HepG2 (cell line): Measurements from ENCODE around the gene LRRC3. TPM values are rescaled to one million over a fixed set of nuclear protein-coding genes. Genes with fewer than 3 reads are reported as not detected.

Experiments
- ATAC-seq: fragments of 200-7000 bp; cut with Tn5 transposase; 3 replicates; pipeline ENCODE4 v1.9.1; 2020; ENCODE audit warnings: mild to moderate bottlenecking, moderate library complexity
- BruUV-seq: library from RNA; stranded (reverse); fragments of 400-500 nt; replicated peaks from 2 replicates; lab custom pipeline; 2021; lab: Mats Ljungman, UMichigan
- CTCF ChIA-PET: fragments of 300-600 bp; formaldehyde crosslinking; extraction: SDS; loops from one replicate; lab custom pipeline; 2021; ENCODE audit warnings: low total read pairs, inconsistent platforms, low intra/inter-chr PET ratio; lab: Yijun Ruan, JAX
- POLR2A ChIA-PET: fragments of 350-600 bp; sonication (Branson Sonifier 250); formaldehyde crosslinking; loops from one replicate; lab custom pipeline; 2020; ENCODE audit warnings: antibody characterized with exemption, inconsistent platforms; lab: Yijun Ruan, JAX
- DNase-seq: peaks from one replicate; pipeline ENCODE4 v3.0.0-alpha.2; 2015; ENCODE audit warnings: low spot score
- FAIRE-seq: peaks from 3 replicates; lab custom pipeline; 2011; peaks lifted over from hg19 to GRCh38; lab: Jason Lieb, UNC
- H2AFZ ChIP-seq: one replicate; pipeline ENCODE4 v1.6.1; 2011; ENCODE audit warnings: low read length, inconsistent platforms
- H3K27ac ChIP-seq: fragments of 300-600 bp; 3 replicates; pipeline ENCODE4 v1.8.0; 2011; ENCODE audit warnings: mixed run types, mild to moderate bottlenecking, mixed read lengths, low read length, inconsistent platforms; ENCODE audit not compliant: insufficient read depth; ENCODE audit errors: extremely low read length
- H3K27me3 ChIP-seq, 2 experiments: fragments of 200-600 bp in 1 of 2; 2 replicates in 1 of 2; 3 replicates in 1 of 2; pipeline versions ENCODE4 v1.6.0 to v1.8.0; 2011; ENCODE audit warnings: low read length in 2 of 2, mild to moderate bottlenecking in 2 of 2, moderate library complexity in 2 of 2, inconsistent platforms in 1 of 2; ENCODE audit not compliant: insufficient read depth in 2 of 2, control insufficient read depth in 1 of 2
- H3K36me3 ChIP-seq, 2 experiments: fragments of 200-600 bp in 1 of 2; replicated peaks in 1 of 2; 2 replicates in 1 of 2; 3 replicates in 1 of 2; pipeline versions ENCODE4 v1.5.1 to v1.8.0; 2011; ENCODE audit warnings: low read length in 2 of 2, inconsistent platforms in 1 of 2; ENCODE audit not compliant: insufficient read depth in 2 of 2, control insufficient read depth in 1 of 2
- H3K4me1 ChIP-seq: 2 replicates; pipeline ENCODE4 v1.5.1; 2012; ENCODE audit warnings: low read length, inconsistent platforms; ENCODE audit not compliant: insufficient read depth
- H3K4me2 ChIP-seq: 2 replicates; pipeline ENCODE4 v1.6.0; 2011; ENCODE audit warnings: low read depth, low read length, inconsistent platforms
- H3K4me3 ChIP-seq, 3 experiments: fragments of 200-600 bp in 1 of 3; sonication (generic), shearing (Covaris generic) in 1 of 3; replicated peaks in 1 of 3; 2 replicates each; pipeline ENCODE4 v1.5.1; 2011 to 2016; ENCODE audit warnings: low read length in 3 of 3, inconsistent platforms in 2 of 3, low read depth in 2 of 3, mild to moderate bottlenecking in 2 of 3, control low read depth in 1 of 3, mixed read lengths in 1 of 3; ENCODE audit not compliant: insufficient read depth in 1 of 3
- H3K79me2 ChIP-seq: one replicate; pipeline ENCODE4 v1.6.1; 2011; ENCODE audit warnings: low read length, inconsistent platforms; ENCODE audit not compliant: insufficient read depth
- H3K9ac ChIP-seq: 2 replicates; pipeline ENCODE4 v1.6.0; 2011; ENCODE audit warnings: mild to moderate bottlenecking, low read depth, low read length, inconsistent platforms; ENCODE audit not compliant: insufficient read depth
- H3K9me3 ChIP-seq: 2 replicates; pipeline ENCODE4 v1.5.1; 2012; ENCODE audit warnings: mild to moderate bottlenecking, low read length
- H4K20me1 ChIP-seq: 2 replicates; pipeline ENCODE4 v1.6.0; 2011; ENCODE audit warnings: inconsistent platforms, mild to moderate bottlenecking, low read length, moderate library complexity; ENCODE audit not compliant: insufficient read depth
- AHR ChIP-seq: IDR thresholded peaks from 2 replicates; pipeline ENCODE4 v1.6.1; 2018; ENCODE audit warnings: missing genetic modification reagents, missing compliant biosample characterization
- CHD2 ChIP-seq: IDR thresholded peaks from 2 replicates; pipeline ENCODE4 v1.6.1; 2011; ENCODE audit warnings: low read depth, low read length, improper control_type of control experiment
- DNMT1 ChIP-seq: sonication (generic); formaldehyde crosslinking; IDR thresholded peaks from 2 replicates; pipeline ENCODE4 v1.5.1; 2020; ENCODE audit warnings: mild to moderate bottlenecking, missing genetic modification reagents
- GLMP ChIP-seq: sonication (generic); formaldehyde crosslinking; IDR thresholded peaks from 2 replicates; pipeline ENCODE4 v1.9.0; 2021; ENCODE audit warnings: missing genetic modification reagents, mild to moderate bottlenecking, borderline replicate concordance
- HDAC2 ChIP-seq: sonication (generic); formaldehyde crosslinking; IDR thresholded peaks from 2 replicates; pipeline ENCODE4 v1.4.0; 2020; ENCODE audit warnings: missing genetic modification reagents
- KDM4B ChIP-seq: sonication (generic); formaldehyde crosslinking; IDR thresholded peaks from 2 replicates; pipeline ENCODE4 v1.4.0; 2020; ENCODE audit warnings: missing genetic modification reagents
- KLF16 ChIP-seq, 2 experiments: sonication (generic) in 1 of 2; formaldehyde crosslinking in 1 of 2; IDR thresholded peaks; 2 replicates each; pipeline versions ENCODE4 v1.6.1 to v1.8.0; 2016 to 2023; ENCODE audit warnings: missing genetic modification reagents in 2 of 2, missing compliant biosample characterization in 1 of 2
- MXD4 ChIP-seq: IDR thresholded peaks from 2 replicates; pipeline ENCODE4 v1.6.1; 2016; ENCODE audit warnings: mild to moderate bottlenecking, missing biosample characterization, missing genetic modification reagents
- SSRP1 ChIP-seq: IDR thresholded peaks from 2 replicates; pipeline ENCODE4 v1.6.1; 2016; ENCODE audit warnings: control low read depth
- STAG1 ChIP-seq: sonication (generic); formaldehyde crosslinking; IDR thresholded peaks from 2 replicates; pipeline ENCODE4 v1.4.0; 2020; ENCODE audit warnings: missing genetic modification reagents
- ZNF337 ChIP-seq: sonication (generic); formaldehyde crosslinking; IDR thresholded peaks from 2 replicates; pipeline ENCODE4 v1.5.1; 2020; ENCODE audit warnings: missing genetic modification reagents, low read depth, mild to moderate bottlenecking, borderline replicate concordance
- ZNF703 ChIP-seq: sonication (generic); formaldehyde crosslinking; IDR thresholded peaks from 2 replicates; pipeline ENCODE4 v1.5.1; 2020; ENCODE audit warnings: missing genetic modification reagents, mild to moderate bottlenecking, moderate library complexity, borderline replicate concordance
- ZNF737 ChIP-seq: sonication (generic); formaldehyde crosslinking; IDR thresholded peaks from 2 replicates; pipeline ENCODE4 v1.5.0; 2020; ENCODE audit warnings: missing genetic modification reagents, mild to moderate bottlenecking, borderline replicate concordance
- ZNF780A ChIP-seq: sonication (generic); formaldehyde crosslinking; IDR thresholded peaks from 2 replicates; pipeline ENCODE4 v1.8.0; 2022; ENCODE audit warnings: mild to moderate bottlenecking, missing genetic modification reagents, moderate library complexity
- WGBS: methylation state at CpG from one replicate; pipeline ENCODE4 v1.1.6; 2017; ENCODE audit warnings: low lambda C conversion rate; 5-methylcytosine and 5-hydroxymethylcytosine counted together
- in situ Hi-C: cut with HindIII; loops from 2 replicates; pipeline ENCODE4 v1.10.0; 2017; ENCODE audit warnings: low pct_unique_long_range_greater_than_20kb; ENCODE audit not compliant: extremely low pct_ligation_motif_present
- intact Hi-C: fragments of 100-400 bp; cut with micrococcal nuclease; formaldehyde crosslinking; loops from one replicate; pipeline ENCODE4 v1.10.0; 2022; ENCODE audit not compliant: unreplicated experiment
- polyA plus RNA-seq, 8 experiments: library from polyadenylated mRNA; depleted of rRNA in 3 of 8; stranded (reverse) in 7 of 8; unstranded in 1 of 8; fragments of >200 nt; fragmentation: Illumina TruSeq in 4 of 8; extraction: Trizol in 4 of 8; gene quantifications; 2 replicates each; pipeline versions ENCODE4 v1.2.1 to v1.2.3, GENCODE V29; 2011 to 2016; ENCODE audit warnings: low read depth in 4 of 8, missing spikeins in 1 of 8, mixed read lengths in 1 of 8; ENCODE audit not compliant: insufficient read depth in 1 of 8
- total RNA-seq, 5 experiments: library from RNA; depleted of rRNA; stranded (reverse); fragments of >200 nt; fragmentation: Illumina TruSeq; extraction: Trizol; gene quantifications; 2 replicates each; pipeline ENCODE4 v1.2.3, GENCODE V29; 2016; ENCODE audit warnings: low read depth in 1 of 5

LRRC3 gene
- total and polyA plus RNA-seq, 2 of the 13 experiments (the other 11 are each of a cell fraction or from before 2014, with no cell fraction given): 4.8 to 16.5 TPM

DNA sequence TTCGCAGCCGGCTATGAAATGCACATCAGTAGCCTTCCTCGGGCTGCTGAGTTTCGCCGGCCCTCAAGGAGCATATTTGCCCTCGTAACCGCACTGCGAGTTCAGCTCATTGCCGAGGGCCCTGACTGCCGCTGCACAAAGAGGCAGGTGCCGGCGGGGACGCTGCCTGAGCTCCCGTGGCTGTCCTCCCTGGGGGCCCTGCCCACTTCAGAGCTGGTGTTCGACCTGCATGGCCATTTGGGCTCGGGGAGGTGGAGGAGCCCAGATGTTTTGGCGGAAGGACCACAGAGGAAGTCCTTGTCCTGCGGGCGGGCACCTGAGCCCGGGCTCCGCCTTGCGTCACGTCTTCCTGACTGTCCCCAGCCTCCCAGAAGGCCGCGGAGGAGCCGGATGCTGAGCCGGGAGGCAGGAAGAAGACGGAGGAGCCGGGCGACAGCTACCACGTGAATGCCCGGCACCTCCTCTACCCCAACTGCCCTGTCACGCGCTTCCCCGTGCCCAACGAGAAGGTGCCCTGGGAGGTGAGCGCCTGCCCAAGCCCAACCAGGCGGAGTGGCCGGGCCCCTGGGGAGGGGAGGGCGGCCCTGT, 29.9 kb upstream of the LRRC3 start:
- POLR2A ChIA-PET: no interaction called here
- CTCF ChIA-PET: no interaction called here
- in situ Hi-C loops (loop anchor here (5.0 kb wide), 1 partner anchor 48 kb away; no protein-coding TSS in a partner anchor), intact Hi-C loops (no loop called here)
- Histone ChIP-seq H3K36me3 (no peaks in the 10 kb centered on the region), H4K20me1 (no peaks in the 10 kb centered on the region), H3K27me3 (peaks cover 1 to 11% of the 10 kb centered on the region in 2 experiments; a peak in 4 of 5 replicates), H3K4me1 (no peaks in the 10 kb centered on the region), H2AFZ (no peak overlapping the region), H3K79me2 (no peaks in the 10 kb centered on the region), H3K27ac (no peak overlapping the region), H3K4me3 (no peak overlapping the region), H3K9ac (no peak overlapping the region), H3K4me2 (no peak overlapping the region), H3K9me3 (peaks cover 6% of the 10 kb centered on the region; the same call in 1 of the 2 replicates)
- DNase-seq: no peak
- FAIRE-seq: no peak
- no TSS peak for BruUV-seq
- TF ChIP-seq SSRP1 (CRISPR knock-in tag) (no peak), KDM4B (no peak), DNMT1 (CRISPR knock-in tag) (no peak), STAG1 (CRISPR knock-in tag) (no peak), CHD2 (no peak), ZNF337 (CRISPR knock-in tag) (no peak), GLMP (CRISPR knock-in tag) (no peak), HDAC2 (CRISPR knock-in tag) (no peak), KLF16 (CRISPR knock-in tag; IDR thresholded peaks at IDR 0.05) (no peak), ZNF737 (CRISPR knock-in tag) (no peak), AHR (CRISPR knock-in tag) (no peak), ZNF703 (CRISPR knock-in tag) (no peak), MXD4 (CRISPR knock-in tag) (no peak), ZNF780A (CRISPR knock-in tag) (no peak)
- WGBS: 69% methylated on average over 18 of the region's 40 CpGs
- ATAC-seq: no peak; the same call in 2 of the 3 replicates
